Left lung (tissue), 10 donors: ENCODE measurements around the gene JAM3. TPM values are rescaled to one million over a fixed set of nuclear protein-coding genes. Genes with fewer than 3 reads are reported as not detected.
A peak's percentile ranks its signal among the peaks of the same experiment; 100 is the strongest.

Experiments
- ATAC-seq: fragments of 200-7000 bp; cut with Tn5 transposase; one replicate; pipeline ENCODE4 v1.9.1; 2020; ENCODE audit warnings: moderate library complexity
- DNase-seq, 4 donors: peaks; one replicate each; pipeline ENCODE4 v3.0.0-alpha.2; 2013 to 2020
- H3K27ac ChIP-seq, 2 donors: fragments of 200-600 bp; sonication (generic) in 1 of 2; one replicate each; pipeline versions ENCODE4 v1.5.0 to v1.8.0; 2020 to 2021
- H3K27me3 ChIP-seq, 2 donors: fragments of 200-600 bp; sonication (generic) in 1 of 2; one replicate each; pipeline versions ENCODE4 v1.5.0 to v1.8.0; 2020 to 2021
- H3K36me3 ChIP-seq, 2 donors: fragments of 200-600 bp; sonication (generic) in 1 of 2; one replicate each; pipeline versions ENCODE4 v1.5.0 to v1.8.0; 2020 to 2021
- H3K4me1 ChIP-seq, 2 donors: fragments of 200-600 bp; one replicate each; pipeline ENCODE4 v1.8.0; 2021
- H3K4me3 ChIP-seq, 2 donors: fragments of 200-600 bp; sonication (generic) in 1 of 2; one replicate each; pipeline versions ENCODE4 v1.5.0 to v1.8.0; 2020 to 2021; ENCODE audit warnings: mild to moderate bottlenecking in 1 of 2
- H3K9me3 ChIP-seq, 2 donors: fragments of 200-600 bp; sonication (generic) in 1 of 2; one replicate each; pipeline versions ENCODE4 v1.5.0 to v1.8.0; 2020 to 2021
- CTCF ChIP-seq, 2 donors: fragments of 200-600 bp; sonication (generic) in 1 of 2; IDR thresholded peaks; one replicate each; pipeline versions ENCODE4 v1.5.0 to v1.8.0; 2021; ENCODE audit warnings: antibody characterized with exemption in 2 of 2
- intact Hi-C, 2 donors: fragments of 100-400 bp; cut with DNase I; formaldehyde crosslinking; loops; one replicate each; pipeline versions ENCODE4 v1.11.2 to v1.14.2; 2022
- polyA plus RNA-seq, 6 donors: library from polyadenylated mRNA; unstranded; fragments of 120-200 nt; gene quantifications; one replicate each; pipeline ENCODE4 v1.2.1, GENCODE V29; 2013; ENCODE audit not compliant: insufficient read length in 6 of 6
- total RNA-seq, 2 donors: library from RNA; stranded (reverse); fragmentation: NEBNext Ultra II Directional; extraction: Animal tissue kit (Norgen Biotek cat#: 25700); gene quantifications; one replicate each; pipeline ENCODE4 v1.2.1, GENCODE V29; 2021
- donor health status: DM: no; HTN: yes; CAD: no.
- donor health status: DM: no; HTN: no; CAD: no.

The JAM3 gene
- total and polyA plus RNA-seq, 8 donors: 29.4 to 85.4 (median 73.0) TPM

- intact Hi-C loops: no loop called here
- ATAC-seq: peak; percentile 86
- TF ChIP-seq CTCF (IDR thresholded peaks at IDR 0.05): no peak
- Histone ChIP-seq H3K27me3 (peaks cover 0 to 54% of the 10 kb centered on the region in 2 donors), H3K4me3 (no peak overlapping the region), H3K9me3 (no peaks in the 10 kb centered on the region), H3K27ac (peak overlapping the region; percentile 45 to 75), H3K4me1 (peaks cover 0 to 21% of the 10 kb centered on the region in 2 donors), H3K36me3 (no peaks in the 10 kb centered on the region)
- peak; percentile 59 to 87 (median 85) for DNase-seq
Observed at GRCh38 chr11:134033696-134034491, 35.0 kb upstream of the JAM3 start.

- Histone ChIP-seq H3K27ac (peak overlapping the region in 1 of 2 donors; percentile 75), H3K36me3 (no peaks in the 10 kb centered on the region), H3K4me3 (no peak overlapping the region), H3K4me1 (peaks cover 0 to 21% of the 10 kb centered on the region in 2 donors), H3K9me3 (no peaks in the 10 kb centered on the region), H3K27me3 (peaks cover 0 to 54% of the 10 kb centered on the region in 2 donors)
- no peak for ATAC-seq
- TF ChIP-seq CTCF (IDR thresholded peaks at IDR 0.05): no peak
- no peak for DNase-seq
- intact Hi-C loops: no loop called here
Observed at GRCh38 chr11:134034496-134035381, 34.1 kb upstream of the JAM3 start.

- intact Hi-C loops: no loop called here
- Histone ChIP-seq H3K9me3 (no peaks in the 10 kb centered on the region), H3K36me3 (no peaks in the 10 kb centered on the region), H3K27ac (peak overlapping the region; percentile 68 to 91), H3K4me1 (peaks cover 0 to 21% of the 10 kb centered on the region in 2 donors), H3K4me3 (peak overlapping the region; percentile 53), H3K27me3 (peaks cover 0 to 44% of the 10 kb centered on the region in 2 donors)
- DNase-seq (no peak), ATAC-seq (peak; percentile 4)
- TF ChIP-seq CTCF (IDR thresholded peaks at IDR 0.05): no peak
Observed at GRCh38 chr11:134036492-134037045, 32.3 kb upstream of the JAM3 start.

GRCh38 chr11:134037046-134037908, 31.6 kb upstream of the JAM3 start:
- DNase-seq: peak; percentile 71 to 87 (median 80)
- H3K4me1 ChIP-seq: peaks cover 0 to 21% of the 10 kb centered on the region in 2 donors
- peak overlapping the region; percentile 53 for H3K4me3 ChIP-seq
- peak; percentile 80 for ATAC-seq
- H3K9me3 ChIP-seq: no peaks in the 10 kb centered on the region
- no peak for TF ChIP-seq CTCF (IDR thresholded peaks at IDR 0.05)
- intact Hi-C loops: no loop called here
- peak overlapping the region; percentile 68 to 91 for H3K27ac ChIP-seq
- peaks cover 0 to 44% of the 10 kb centered on the region in 2 donors for H3K27me3 ChIP-seq
- no peaks in the 10 kb centered on the region for H3K36me3 ChIP-seq
